ENCODE results near the gene AFF1. TPM values are rescaled to one million over a fixed set of nuclear protein-coding genes. Genes with fewer than 3 reads are reported as not detected.

Gene AFF1
- total and polyA plus RNA-seq, 2 of the 4 experiments (the other 2 are of a cell fraction) = 7.0 to 9.6 TPM

- Histone ChIP-seq H2AK5ac (ENCODE audit: low read depth, low read length) (no peak overlapping the region), H3K27me3 (ENCODE audit: control insufficient read depth, insufficient read depth, low read length) (no peaks in the 10 kb centered on the region), H3K18ac (ENCODE audit: low read depth, low read length) (no peak overlapping the region), H3K4me2 (ENCODE audit: low read depth, low read length) (no peak overlapping the region), H3K4ac (ENCODE audit: low read depth, low read length) (no peak overlapping the region), H3K14ac (replicated peaks; ENCODE audit: low read depth, low read length) (no peak overlapping the region), H4K5ac (ENCODE audit: low read depth, low read length) (no peak overlapping the region), H2AK9ac (replicated peaks; ENCODE audit: low read depth, low read length, poor library complexity) (no peak overlapping the region), H2BK120ac (ENCODE audit: low read depth, low read length) (no peak overlapping the region), H3K23ac (ENCODE audit: low read depth, low read length) (no peak overlapping the region), H2AFZ (replicated peaks; ENCODE audit: low read length, poor library complexity) (no peak overlapping the region), H4K20me1 (ENCODE audit: insufficient read depth, low read length) (peaks cover 19% of the 10 kb centered on the region), H3K27ac (ENCODE audit: insufficient read depth, low read length) (no peak overlapping the region), H2BK20ac (ENCODE audit: low read depth, low read length) (no peak overlapping the region), H4K91ac (ENCODE audit: insufficient read depth, low read depth, low read length) (no peak overlapping the region), H3K79me1 (ENCODE audit: low read depth in 1 of 2, low read length in 2 of 2) (peaks cover 39 to 69% of the 10 kb centered on the region in 2 experiments), H3K9me1 (ENCODE audit: insufficient read depth, low read length) (peaks cover 6% of the 10 kb centered on the region; the same call in 1 of the 2 replicates), H3K9ac (ENCODE audit: low read depth, low read length) (no peak overlapping the region), H3K36me3 (ENCODE audit: control insufficient read depth, insufficient read depth, low read length) (peaks cover 10% of the 10 kb centered on the region), H3K4me1 (ENCODE audit: control insufficient read depth, insufficient read depth, low read length) (peaks cover 3% of the 10 kb centered on the region), H4K8ac (ENCODE audit: low read depth in 2 of 2, low read length in 2 of 2) (no peak overlapping the region), H2BK15ac (ENCODE audit: low read depth, low read length) (no peak overlapping the region), H2BK5ac (ENCODE audit: low read depth, low read length, poor library complexity, severe bottlenecking) (no peak overlapping the region), H3K56ac (ENCODE audit: extremely low read depth, insufficient read depth, low read length) (no peak overlapping the region), H3K9me3 (ENCODE audit: control insufficient read depth, insufficient read depth, low read length) (no peaks in the 10 kb centered on the region), H3K4me3 (ENCODE audit: insufficient read depth, low read depth, low read length) (no peak overlapping the region)
- in situ Hi-C loops (cut with MboI; ENCODE audit: low sequenced_read_pairs) = no loop called here
- no peak for DNase-seq
- ATAC-seq (ENCODE audit: low read depth) = no peak
- TF ChIP-seq CEBPB (IDR thresholded peaks at IDR 0.05; ENCODE audit: low read depth, low read length) (no peak), USF2 (IDR thresholded peaks at IDR 0.05; ENCODE audit: low read depth, low read length) (no peak), MXI1 (IDR thresholded peaks at IDR 0.05; ENCODE audit: borderline replicate concordance, low read depth, low read length) (no peak), POLR2A (IDR thresholded peaks at IDR 0.05; ENCODE audit: low read depth, low read length) (no peak), RCOR1 (IDR thresholded peaks at IDR 0.05; ENCODE audit: insufficient replicate concordance, low read length) (no peak), RAD21 (IDR thresholded peaks at IDR 0.05; ENCODE audit: low read length) (no peak), NFE2L2 (IDR thresholded peaks at IDR 0.05; ENCODE audit: low read depth, low read length) (no peak), CTCF (conservative IDR thresholded peaks at IDR 0.05; ENCODE audit: low read depth, low read length) (no peak), SMC3 (IDR thresholded peaks at IDR 0.05; ENCODE audit: low read depth, low read length) (no peak), MAZ (IDR thresholded peaks at IDR 0.05; ENCODE audit: borderline replicate concordance, low read depth, low read length) (no peak), CHD1 (IDR thresholded peaks at IDR 0.05; ENCODE audit: low read depth, low read length) (no peak)
- no TSS peak for BruUV-seq (replicated peaks)
- ChIA-PET POLR2A (ENCODE audit: unreplicated experiment) (no interaction called here), CTCF (no interaction called here)
- intact Hi-C loops (cut with micrococcal nuclease) = no loop called here
- 100% methylated on average over 3 of the region's 9 CpGs; no CpG with 5 or more reads in 1 of the 2 experiments for WGBS, 2 experiments (ENCODE audit: extremely low coverage in 2 of 2, insufficient read length in 1 of 2)
- dilution Hi-C loops (cut with HindIII; ENCODE audit: low sequenced_read_pairs, unreplicated experiment) = no loop called here
Observed at GRCh38 chr4:87049508-87049907, 114.7 kb downstream of the AFF1 start.

Measured in IMR-90 (cell line).